Heart right ventricle (tissue), 16 donors: ENCODE data around the gene KIF2A. TPM values are rescaled to one million over a fixed set of nuclear protein-coding genes. Genes with fewer than 3 reads are reported as not detected.

ENCODE experiments used
- ATAC-seq, 8 donors: fragments of 200-7000 bp; cut with Tn5 transposase; one replicate each; pipeline ENCODE4 v1.9.1; 2020; ENCODE audit warnings: mild to moderate bottlenecking in 8 of 8, moderate library complexity in 8 of 8, moderate number of reproducible peaks in 1 of 8
- DNase-seq, 2 donors: peaks; one replicate each; pipeline ENCODE4 v3.0.0-alpha.2; 2020
- H3K27ac ChIP-seq, 10 donors: fragments of 200-600 bp; sonication (generic) in 2 of 10; one replicate each; pipeline versions ENCODE4 v1.5.0 to v1.8.0; 2020 to 2022; ENCODE audit warnings: mild to moderate bottlenecking in 3 of 10
- H3K27me3 ChIP-seq, 7 donors: fragments of 200-600 bp; one replicate each; pipeline ENCODE4 v1.8.0; 2021 to 2022; ENCODE audit warnings: mild to moderate bottlenecking in 2 of 7
- H3K36me3 ChIP-seq, 9 donors: fragments of 200-600 bp; sonication (generic) in 1 of 9; one replicate each; pipeline versions ENCODE4 v1.5.0 to v1.8.0; 2020 to 2022; ENCODE audit warnings: mild to moderate bottlenecking in 2 of 9
- H3K4me1 ChIP-seq, 9 donors: fragments of 200-600 bp; sonication (generic) in 1 of 9; one replicate each; pipeline versions ENCODE4 v1.5.0 to v1.8.0; 2020 to 2022; ENCODE audit warnings: mild to moderate bottlenecking in 4 of 9
- H3K4me3 ChIP-seq, 10 donors: fragments of 200-600 bp; sonication (generic) in 2 of 10; one replicate each; pipeline versions ENCODE4 v1.5.0 to v1.8.0; 2020 to 2022; ENCODE audit warnings: mild to moderate bottlenecking in 7 of 10, moderate library complexity in 2 of 10
- H3K9me3 ChIP-seq, 11 donors: fragments of 200-600 bp in 10 of 11; sonication (generic) in 2 of 11; one replicate each; pipeline versions ENCODE4 v1.5.0 to v1.8.0; 2013 to 2022; ENCODE audit warnings: mild to moderate bottlenecking in 2 of 11, control low read depth in 1 of 11, moderate library complexity in 1 of 11
- CTCF ChIP-seq, 9 donors: fragments of 200-600 bp; sonication (generic) in 2 of 9; IDR thresholded peaks; one replicate each; pipeline versions ENCODE4 v1.5.0 to v1.8.0; 2021 to 2022; ENCODE audit warnings: antibody characterized with exemption in 9 of 9, mild to moderate bottlenecking in 5 of 9, moderate library complexity in 1 of 9
- WGBS, 2 donors: extraction: QIAGEN DNeasy Blood & Tissue Kit; methylation state at CpG; one replicate each; pipeline ENCODE4 v1.1.7; 2013; ENCODE audit warnings: inconsistent platforms in 1 of 2; 5-methylcytosine and 5-hydroxymethylcytosine counted together
- intact Hi-C, 10 donors: fragments of 100-400 bp; cut with DNase I; formaldehyde crosslinking; loops; one replicate each; pipeline versions ENCODE4 v1.11.1 to v1.14.2; 2022
- polyA plus RNA-seq, 2 donors: library from polyadenylated mRNA; stranded (reverse); fragments of 200-250 nt; gene quantifications; one replicate each; pipeline ENCODE4 v1.2.3, GENCODE V29; 2013
- total RNA-seq, 10 donors: library from RNA; stranded (reverse); fragmentation: NEBNext Ultra II Directional in 3 of 10; extraction: Animal tissue kit (Norgen Biotek cat#: 25700) in 3 of 10; gene quantifications; one replicate each; pipeline versions ENCODE4 v1.2.1 to v1.2.4, GENCODE V29; 2021 to 2023
- donor health status: Arrhythmogenic right ventricular cardiomyopathy.
- donor health status: ischemic (EF 13 %, LVEDD 7.1; RV severe dilation, severe dysfunction).
- donor health status: healthy with polysubstance abuse.
- donor health status: DM: no; HTN: yes; CAD: no.
- donor health status: DM: no; HTN: no; CAD: no.
- donor health status: ischemic (EF 25% LVEDD 6.9; RV normal size, moderate dysfunction).
- donor health status: ischemic (EF 25% LVEDD 5.7; RV mildly dilated, moderate dysfunction).
- donor health status: healthy.
- donor health status: DM: yes; HTN: yes; CAD: no.
- donor health status: Ischemic cardiomyopathy.
- donor health status: ischemic (EF 35%, LVEDD 5.7; RV mildly dilated, moderate dysfunction).
- donor health status: nonischemic (EF 11% LVEDD 7.7; RV severe dilation, severe dysfunction).
- donor health status: DM: yes; HTN: yes; CAD: no.
- donor health status: PGD.
- donor health status: ischemic (EF 29% LVEDD 5.4; RV normal size, mild dysfunction).
- donor health status: nonischemic (EF 23%, LVEDD 6.1; RV moderate dilation, normal function).

Gene KIF2A
- total and polyA plus RNA-seq, 12 donors = 1.5 to 17.1 (median 11.1) TPM

GRCh38 chr5:62275581-62275980, 30.4 kb upstream of the KIF2A start:
- 82 to 83% methylated on average over 1 of the region's 1 CpG for WGBS, 2 donors
- ATAC-seq (no peak), DNase-seq (no peak)

GRCh38 chr5:62281411-62281810, 24.6 kb upstream of the KIF2A start:
- Histone ChIP-seq H3K36me3 (no peaks in the 10 kb centered on the region), H3K27me3 (no peaks in the 10 kb centered on the region), H3K9me3 (no peaks in the 10 kb centered on the region), H3K27ac (no peak overlapping the region), H3K4me3 (no peak overlapping the region), H3K4me1 (peaks cover 0 to 7% (median 0%) of the 10 kb centered on the region in 9 donors)
- intact Hi-C loops = no loop called here
- TF ChIP-seq CTCF (IDR thresholded peaks at IDR 0.05) = no peak
- 82 to 89% methylated on average over 3 of the region's 3 CpGs for WGBS, 2 donors
- DNase-seq = no peak
- ATAC-seq = no peak

More at GRCh38 chr5:62275581-62275980, 30.4 kb upstream of the KIF2A start:
- Histone ChIP-seq H3K4me1 (peaks cover 0 to 7% (median 0%) of the 10 kb centered on the region in 9 donors), H3K9me3 (no peaks in the 10 kb centered on the region), H3K27me3 (no peaks in the 10 kb centered on the region), H3K36me3 (no peaks in the 10 kb centered on the region), H3K27ac (no peak overlapping the region), H3K4me3 (no peak overlapping the region)
- intact Hi-C loops = no loop called here
- no peak for TF ChIP-seq CTCF (IDR thresholded peaks at IDR 0.05)

- TF ChIP-seq CTCF (IDR thresholded peaks at IDR 0.05) = no peak
- Histone ChIP-seq H3K36me3 (no peaks in the 10 kb centered on the region), H3K9me3 (no peaks in the 10 kb centered on the region), H3K27ac (no peak overlapping the region), H3K4me1 (peaks cover 0 to 5% (median 0%) of the 10 kb centered on the region in 9 donors), H3K4me3 (no peak overlapping the region), H3K27me3 (no peaks in the 10 kb centered on the region)
- DNase-seq = no peak
- no peak for ATAC-seq
- 53 to 66% methylated on average over 5 of the region's 5 CpGs for WGBS, 2 donors
- intact Hi-C loops = no loop called here
Measured at GRCh38 chr5:62282064-62282463, 23.9 kb upstream of the KIF2A start.

- Histone ChIP-seq H3K36me3 (no peaks in the 10 kb centered on the region), H3K4me3 (no peak overlapping the region), H3K4me1 (no peaks in the 10 kb centered on the region), H3K27me3 (no peaks in the 10 kb centered on the region), H3K9me3 (no peaks in the 10 kb centered on the region), H3K27ac (no peak overlapping the region)
- intact Hi-C loops = no loop called here
- ATAC-seq (no peak), DNase-seq (no peak)
- TF ChIP-seq CTCF (IDR thresholded peaks at IDR 0.05) = no peak
Measured at GRCh38 chr5:62283005-62283404, 23.0 kb upstream of the KIF2A start.
